IMR-90 (cell line): ENCODE measurements around the gene PDZRN3. TPM values are rescaled to one million over a fixed set of nuclear protein-coding genes. Genes with fewer than 3 reads are reported as not detected.

Source experiments
- ATAC-seq: fragments of 200-7000 bp; cut with Tn5 transposase; 2 replicates; pipeline ENCODE4 v1.9.1; 2020; ENCODE audit warnings: low read depth, mild to moderate bottlenecking, moderate library complexity
- BruUV-seq: library from RNA; stranded (reverse); fragments of 400-500 nt; replicated peaks from 2 replicates; lab custom pipeline; 2021; lab: Mats Ljungman, UMichigan
- CTCF ChIA-PET: fragments of 300-600 bp; formaldehyde crosslinking; extraction: SDS; loops from one replicate; lab custom pipeline; 2021; ENCODE audit warnings: antibody characterized with exemption; lab: Yijun Ruan, JAX
- POLR2A ChIA-PET: fragments of 300-600 bp; sonication (Branson Sonifier 250); formaldehyde crosslinking; loops from one replicate; lab custom pipeline; 2022; ENCODE audit warnings: antibody characterized with exemption; ENCODE audit not compliant: unreplicated experiment; lab: Charles Lee
- DNase-seq: peaks from one replicate; pipeline ENCODE4 v3.0.0; 2013
- H2AFZ ChIP-seq: replicated peaks from 2 replicates; pipeline ENCODE3; 2013; ENCODE audit warnings: low read length, mild to moderate bottlenecking; ENCODE audit not compliant: poor library complexity
- H2AK5ac ChIP-seq: 2 replicates; pipeline ENCODE4 v1.6.1; 2013; ENCODE audit warnings: low read depth, low read length, inconsistent platforms
- H2AK9ac ChIP-seq: replicated peaks from 2 replicates; pipeline ENCODE3; 2013; ENCODE audit warnings: mild to moderate bottlenecking, low read depth, low read length, moderate library complexity; ENCODE audit not compliant: poor library complexity
- H2BK120ac ChIP-seq: 2 replicates; pipeline ENCODE4 v1.6.1; 2013; ENCODE audit warnings: low read depth, low read length, inconsistent platforms
- H2BK15ac ChIP-seq: 3 replicates; pipeline ENCODE4 v1.6.1; 2013; ENCODE audit warnings: low read depth, low read length, inconsistent platforms
- H2BK20ac ChIP-seq: 2 replicates; pipeline ENCODE4 v1.6.1; 2013; ENCODE audit warnings: low read depth, mild to moderate bottlenecking, inconsistent platforms, low read length, moderate library complexity
- H2BK5ac ChIP-seq: 2 replicates; pipeline ENCODE4 v1.6.1; 2013; ENCODE audit warnings: mild to moderate bottlenecking, low read depth, low read length, inconsistent platforms; ENCODE audit not compliant: poor library complexity, severe bottlenecking
- H3K14ac ChIP-seq: replicated peaks from 2 replicates; pipeline ENCODE4 v1.6.1; 2013; ENCODE audit warnings: low read depth, low read length, inconsistent platforms
- H3K18ac ChIP-seq: 2 replicates; pipeline ENCODE4 v1.6.1; 2013; ENCODE audit warnings: low read depth, low read length, control low read depth
- H3K23ac ChIP-seq: 2 replicates; pipeline ENCODE4 v1.6.1; 2013; ENCODE audit warnings: low read depth, low read length, inconsistent platforms
- H3K27ac ChIP-seq: 2 replicates; pipeline ENCODE4 v1.5.1; 2013; ENCODE audit warnings: mild to moderate bottlenecking, control low read depth, low read length; ENCODE audit not compliant: insufficient read depth
- H3K27me3 ChIP-seq: 2 replicates; pipeline ENCODE4 v1.6.1; 2013; ENCODE audit warnings: low read length; ENCODE audit not compliant: control insufficient read depth, insufficient read depth
- H3K36me3 ChIP-seq: 2 replicates; pipeline ENCODE4 v1.6.1; 2013; ENCODE audit warnings: low read length, mixed read lengths; ENCODE audit not compliant: control insufficient read depth, insufficient read depth
- H3K4ac ChIP-seq: 2 replicates; pipeline ENCODE4 v1.6.1; 2013; ENCODE audit warnings: low read depth, low read length, inconsistent platforms
- H3K4me1 ChIP-seq: 2 replicates; pipeline ENCODE4 v1.6.1; 2013; ENCODE audit warnings: low read length, mixed read lengths; ENCODE audit not compliant: control insufficient read depth, insufficient read depth
- H3K4me2 ChIP-seq: 2 replicates; pipeline ENCODE4 v1.6.1; 2013; ENCODE audit warnings: low read depth, mild to moderate bottlenecking, control low read depth, low read length, moderate library complexity
- H3K4me3 ChIP-seq: 2 replicates; pipeline ENCODE4 v1.5.1; 2013; ENCODE audit warnings: low read depth, mild to moderate bottlenecking, control low read depth, low read length, moderate library complexity; ENCODE audit not compliant: insufficient read depth
- H3K56ac ChIP-seq: 2 replicates; pipeline ENCODE4 v1.6.1; 2013; ENCODE audit warnings: low read length, inconsistent platforms; ENCODE audit not compliant: insufficient read depth; ENCODE audit errors: extremely low read depth
- H3K79me1 ChIP-seq, 2 experiments: 2 replicates each; pipeline ENCODE4 v1.6.1; 2013; ENCODE audit warnings: low read length in 2 of 2, inconsistent platforms in 1 of 2, low read depth in 1 of 2
- H3K9ac ChIP-seq: 2 replicates; pipeline ENCODE4 v1.6.1; 2013; ENCODE audit warnings: low read depth, low read length, control low read depth
- H3K9me1 ChIP-seq: 2 replicates; pipeline ENCODE4 v1.6.1; 2013; ENCODE audit warnings: low read length, inconsistent platforms; ENCODE audit not compliant: insufficient read depth
- H3K9me3 ChIP-seq: 2 replicates; pipeline ENCODE4 v1.6.1; 2013; ENCODE audit warnings: low read length; ENCODE audit not compliant: control insufficient read depth, insufficient read depth
- H4K20me1 ChIP-seq: 2 replicates; pipeline ENCODE4 v1.6.1; 2013; ENCODE audit warnings: low read length, inconsistent platforms; ENCODE audit not compliant: insufficient read depth
- H4K5ac ChIP-seq: 2 replicates; pipeline ENCODE4 v1.6.1; 2013; ENCODE audit warnings: mild to moderate bottlenecking, low read depth, low read length, control low read depth
- H4K8ac ChIP-seq, 2 experiments: 2 replicates each; pipeline ENCODE4 v1.6.1; 2013; ENCODE audit warnings: low read depth in 2 of 2, low read length in 2 of 2, control low read depth in 1 of 2, inconsistent platforms in 1 of 2
- H4K91ac ChIP-seq: 2 replicates; pipeline ENCODE4 v1.6.1; 2013; ENCODE audit warnings: low read depth, low read length, inconsistent platforms; ENCODE audit not compliant: insufficient read depth
- MAFK ChIP-seq: IDR thresholded peaks from 2 replicates; pipeline ENCODE4 v1.6.1; 2012; ENCODE audit warnings: low read depth, low read length, improper control_type of control experiment
- MXI1 ChIP-seq: IDR thresholded peaks from 2 replicates; pipeline ENCODE4 v1.6.1; 2012; ENCODE audit warnings: low read depth, mild to moderate bottlenecking, low read length, moderate library complexity, borderline replicate concordance
- USF2 ChIP-seq: fragments of 150-350 bp; IDR thresholded peaks from 2 replicates; pipeline ENCODE4 v1.6.1; 2017; ENCODE audit warnings: mild to moderate bottlenecking, antibody characterized with exemption, low read length, low read depth
- WGBS, 2 experiments: methylation state at CpG; one replicate each; pipeline versions ENCODE4 v1.1.5 to v1.1.7; 2013; ENCODE audit warnings: missing lambda C conversion rate in 2 of 2; ENCODE audit not compliant: insufficient read length in 1 of 2; ENCODE audit errors: extremely low coverage in 2 of 2; 5-methylcytosine and 5-hydroxymethylcytosine counted together
- dilution Hi-C: fragments of 300-500 bp; cut with HindIII; formaldehyde crosslinking; loops from one replicate; pipeline ENCODE4 v1.14.3; 2018; ENCODE audit warnings: low sequenced_read_pairs; ENCODE audit not compliant: unreplicated experiment
- in situ Hi-C: fragments of 300-500 bp; cut with MboI; formaldehyde crosslinking; loops from 3 replicates; pipeline ENCODE4 v1.14.3; 2019; ENCODE audit warnings: low sequenced_read_pairs, inconsistent platforms, mixed read lengths
- intact Hi-C: fragments of 100-400 bp; cut with micrococcal nuclease; formaldehyde crosslinking; loops from 2 replicates; pipeline ENCODE4 v1.10.0; 2022
- polyA plus RNA-seq, 3 experiments: library from polyadenylated mRNA; depleted of rRNA; stranded (reverse); fragments of >200 nt; gene quantifications; 2 replicates each; pipeline ENCODE4 v1.2.3, GENCODE V29; 2012; ENCODE audit warnings: low replicate concordance in 1 of 3
- total RNA-seq: library from RNA; depleted of rRNA; stranded (reverse); fragments of >200 nt; gene quantifications from 2 replicates; pipeline ENCODE4 v1.2.3, GENCODE V29; 2012

Gene PDZRN3
- total and polyA plus RNA-seq, 2 of the 4 experiments (the other 2 are of a cell fraction): 9.4 to 17.0 TPM

GRCh38 chr3:73576999-73577461, 47.7 kb downstream of the PDZRN3 start:
- Histone ChIP-seq H4K91ac (0 out of 2 replicates have a peak overlapping the region, but pooled peaks have one; percentile 35), H3K4me1 (peaks cover 5% of the 10 kb centered on the region), H2BK120ac (peak overlapping the region; percentile 27; the same call in 1 of the 2 replicates), H3K18ac (no peak overlapping the region; the same call in 1 of the 2 replicates), H3K9me1 (peaks cover 7% of the 10 kb centered on the region; the same call in 1 of the 2 replicates), H4K20me1 (peaks cover 4% of the 10 kb centered on the region; the same call in 1 of the 2 replicates), H2BK15ac (no peak overlapping the region), H3K56ac (no peak overlapping the region), H2AK9ac (no peak overlapping the region), H4K5ac (no peak overlapping the region), H3K4ac (peak overlapping the region; percentile 12), H3K4me3 (no peak overlapping the region), H2BK5ac (no peak overlapping the region), H3K79me1 (peaks cover 14 to 15% of the 10 kb centered on the region in 2 experiments), H2AK5ac (no peak overlapping the region), H3K36me3 (0 out of 2 replicates have a peak, but pooled peaks cover 1% of the 10 kb centered on the region), H2AFZ (no peak overlapping the region), H3K4me2 (peak overlapping the region; percentile 28; the same call in 1 of the 2 replicates), H3K9ac (no peak overlapping the region), H2BK20ac (peak overlapping the region; percentile 38; the same call in 1 of the 2 replicates), H3K9me3 (no peaks in the 10 kb centered on the region), H4K8ac (no peak overlapping the region), H3K14ac (no peak overlapping the region), H3K27me3 (no peaks in the 10 kb centered on the region), H3K23ac (no peak overlapping the region), H3K27ac (no peak overlapping the region)
- BruUV-seq: no TSS peak
- no CpG with 5 or more reads among the region's 4 CpGs for WGBS, 2 experiments
- ChIA-PET CTCF (interaction anchor here (0.6 to 1.0 kb wide), 2 partner anchors 33 to 465 kb away, joined by 3 to 8 read pairs; no protein-coding TSS in a partner anchor), POLR2A (no interaction called here)
- in situ Hi-C loops (no loop called here), dilution Hi-C loops (no loop called here), intact Hi-C loops (no loop called here)
- ATAC-seq (no peak), DNase-seq (peak; percentile 76)
- TF ChIP-seq USF2 (no peak), MXI1 (no peak), MAFK (peak; percentile 17; the same call in 1 of the 2 replicates)
